ENCODE results near the gene TCF12.

Gene TCF12

DNA sequence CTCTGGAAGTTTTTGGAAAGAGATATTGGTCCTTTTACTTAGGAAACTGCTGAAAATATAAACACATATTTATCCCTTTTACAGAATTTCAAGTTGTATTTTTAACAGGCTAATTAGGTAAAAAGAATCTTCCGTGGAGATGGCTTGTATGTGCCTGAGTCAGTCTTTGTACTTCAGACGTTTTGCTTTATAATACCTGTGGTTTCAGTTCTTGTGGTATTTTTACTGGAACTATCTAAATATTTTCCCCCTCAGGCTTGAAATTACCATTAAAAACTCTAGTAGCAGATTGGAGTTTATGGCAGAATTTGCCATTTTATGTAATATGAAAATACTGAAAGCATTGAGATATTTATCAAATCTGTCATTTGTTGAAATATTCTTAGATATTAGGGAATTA is 306.2 kb downstream of the TCF12 start:
- no peak for DNase-seq

- no peak for DNase-seq
Observed at GRCh38 chr15:57227166-57227565, 308.7 kb downstream of the TCF12 start.

DNA sequence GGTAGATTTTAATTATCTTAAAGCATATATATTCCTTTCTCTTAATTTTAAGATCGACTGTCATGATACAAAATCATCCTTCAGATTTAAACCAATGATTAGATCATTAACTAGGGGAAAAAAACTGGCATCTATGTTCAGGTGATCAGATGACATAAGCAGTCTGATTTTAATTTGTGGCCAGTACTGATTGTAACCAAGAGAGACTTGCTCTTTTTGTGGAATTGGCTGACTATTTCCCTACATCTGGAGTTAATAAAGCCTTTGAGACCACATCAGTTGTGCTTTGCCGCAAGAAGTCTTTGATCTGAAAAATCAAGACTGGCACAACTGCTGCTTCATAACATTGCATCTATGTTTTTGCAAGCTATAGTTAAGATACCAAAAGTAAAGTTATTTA is 309.5 kb downstream of the TCF12 start:
- DNase-seq = no peak

GRCh38 chr15:57228395-57228794 is 310.0 kb downstream of the TCF12 start:
- DNase-seq = no peak

DNA sequence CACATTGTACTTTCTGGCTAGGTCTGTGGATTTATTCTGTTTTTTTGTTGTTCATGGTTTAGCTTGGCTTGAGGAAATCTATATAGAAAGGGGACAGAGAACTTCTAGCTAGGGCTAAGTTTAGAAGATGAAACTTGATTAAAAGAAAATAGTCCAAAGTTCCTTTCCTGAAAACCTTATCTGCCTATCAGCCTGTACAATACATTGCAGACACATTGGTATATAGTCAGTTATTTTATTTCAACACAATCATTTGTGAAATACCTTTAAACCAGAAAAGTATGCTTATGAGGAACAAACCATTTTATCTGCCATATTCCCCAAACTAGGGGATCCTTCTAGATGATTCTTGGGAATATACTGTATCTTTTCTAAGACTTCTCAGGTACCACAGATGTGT is 310.6 kb downstream of the TCF12 start:
- DNase-seq = no peak

- no peak for DNase-seq
Observed at GRCh38 chr15:57231559-57231958, 313.1 kb downstream of the TCF12 start.

GRCh38 chr15:57234156-57234555 is 315.7 kb downstream of the TCF12 start:
- DNase-seq = no peak

GRCh38 chr15:57235186-57235585 is 316.7 kb downstream of the TCF12 start:
- DNase-seq = no peak

- no peak for DNase-seq
Observed at GRCh38 chr15:57235873-57236272, 317.4 kb downstream of the TCF12 start.

DNA sequence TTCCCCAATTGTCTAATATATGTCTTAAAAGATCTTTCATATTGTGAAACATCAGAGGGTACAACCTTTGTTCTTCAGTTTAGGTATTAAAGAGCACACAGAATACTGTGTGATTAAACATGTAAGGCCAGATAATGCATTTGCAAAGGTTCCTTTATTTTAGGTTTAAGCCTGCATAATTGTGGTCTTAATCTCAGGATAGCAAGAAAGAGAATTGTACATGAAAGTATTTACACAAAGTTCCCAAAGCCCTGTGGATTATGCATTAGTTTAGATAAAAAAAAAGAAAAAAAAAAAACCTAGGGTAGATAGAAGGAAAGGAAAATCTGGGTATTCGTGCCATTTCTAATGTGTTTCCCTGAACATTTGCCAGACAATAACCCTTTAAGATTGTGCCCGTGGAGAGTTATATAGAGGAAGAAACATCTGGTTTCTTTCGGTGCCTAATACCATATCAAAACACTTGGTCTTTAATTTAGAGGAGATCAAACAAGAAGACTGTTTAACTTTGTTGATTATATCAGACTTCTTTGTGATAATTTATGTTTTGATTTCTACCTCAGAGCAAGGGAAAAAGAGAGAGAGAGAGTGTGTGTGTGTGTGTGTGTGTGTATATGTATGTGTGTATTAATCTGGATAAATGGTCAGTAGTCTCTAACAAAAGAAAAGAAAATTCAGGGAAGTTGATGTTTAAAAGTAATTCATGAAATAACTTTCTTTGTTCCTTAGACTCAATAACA is 318.3 kb downstream of the TCF12 start:
- DNase-seq = no peak

DNA sequence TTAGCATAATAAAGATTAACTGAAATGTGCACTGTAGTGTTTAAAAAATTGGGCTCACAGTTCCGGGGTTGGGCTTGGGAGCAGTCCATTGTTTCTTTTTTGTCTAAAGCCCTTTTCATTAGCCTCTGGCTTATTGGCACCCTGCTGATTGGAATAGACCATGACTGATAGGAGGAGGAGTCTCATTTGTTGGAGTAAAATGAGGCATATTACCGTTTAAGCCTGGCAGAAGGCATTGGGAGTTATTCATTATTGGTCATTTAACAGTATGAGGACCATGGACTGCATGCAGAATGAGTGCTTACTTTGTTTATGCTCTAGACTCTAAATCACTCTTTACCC is 318.8 kb downstream of the TCF12 start:
- no peak for DNase-seq

GRCh38 chr15:57237676-57238075 is 319.2 kb downstream of the TCF12 start:
- no peak for DNase-seq

DNA sequence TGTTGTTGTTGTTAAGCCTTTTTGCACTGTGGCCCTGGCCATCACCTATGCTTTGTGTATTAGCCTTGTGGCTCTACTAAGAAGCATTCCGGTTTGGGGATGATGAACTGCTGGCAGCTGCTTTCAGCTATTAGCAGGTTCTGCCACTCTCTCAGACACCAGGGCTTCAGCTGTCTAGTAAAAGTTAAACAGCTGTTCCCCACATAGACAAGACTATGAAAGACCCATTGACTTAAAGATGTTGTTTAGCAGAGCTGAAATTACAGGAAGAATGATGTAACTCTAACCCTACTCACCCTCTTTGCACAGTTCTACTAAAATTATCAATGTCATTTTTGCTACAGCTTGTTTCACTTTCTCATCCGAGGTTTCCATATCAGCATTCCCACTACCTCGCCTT is 326.7 kb downstream of the TCF12 start:
- DNase-seq = no peak

DNA sequence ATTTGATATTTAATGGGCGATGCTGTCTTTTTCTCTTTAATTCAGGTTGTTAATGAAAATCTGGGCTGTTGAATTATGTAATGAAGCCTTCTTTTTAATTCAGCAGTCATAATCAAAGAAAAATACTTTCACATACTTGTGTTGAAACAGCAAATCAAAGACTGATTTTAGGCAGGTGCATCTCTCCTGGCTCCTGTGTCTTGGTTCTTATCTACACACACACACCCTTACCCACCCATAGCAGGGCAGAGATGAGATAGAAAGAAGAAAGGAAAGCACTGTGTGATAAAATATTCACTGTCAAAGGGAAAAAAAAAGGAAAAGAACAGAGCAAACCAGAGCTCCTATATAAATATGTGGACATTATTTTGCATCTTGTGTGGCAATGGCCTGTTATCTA is 327.3 kb downstream of the TCF12 start:
- DNase-seq = no peak

DNA sequence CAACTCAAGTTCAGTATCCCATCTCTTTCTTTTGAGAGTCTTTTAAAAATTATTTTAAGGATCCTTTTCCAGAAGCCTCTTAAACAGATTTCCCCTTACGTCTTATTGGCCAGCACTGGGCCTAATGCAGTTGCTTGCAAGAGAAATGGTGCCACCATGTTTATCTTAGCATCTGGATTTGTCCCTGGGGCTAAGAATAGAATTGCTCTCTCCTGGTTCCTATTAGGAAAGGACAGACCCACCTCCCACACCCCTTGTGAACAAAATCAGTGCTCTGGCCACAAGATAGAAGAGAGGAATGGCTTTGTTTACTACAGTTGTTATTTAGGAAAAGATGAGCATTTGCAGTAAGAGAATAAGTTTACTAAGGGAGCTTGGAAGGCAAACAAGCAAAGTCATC is 329.6 kb downstream of the TCF12 start:
- DNase-seq = no peak

DNA sequence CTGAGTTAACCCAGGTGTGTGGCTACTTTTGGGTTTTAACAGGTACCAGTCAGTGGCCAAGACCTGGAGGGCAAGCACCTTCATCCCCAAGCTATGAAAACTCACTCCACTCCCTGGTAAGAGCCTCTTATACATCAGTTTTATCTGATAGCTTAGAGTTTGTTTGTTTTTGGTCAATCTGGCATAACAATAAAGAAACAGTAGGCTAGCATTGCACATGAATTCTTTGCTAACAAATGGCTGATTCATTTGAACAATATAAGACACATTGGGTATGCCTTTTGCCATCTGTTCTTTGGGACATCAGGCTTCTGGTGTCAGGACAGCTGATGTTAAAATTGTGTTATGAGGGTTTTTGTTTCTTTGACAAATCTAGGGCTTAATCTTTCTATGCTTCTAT is 332.9 kb downstream of the TCF12 start:
- DNase-seq = no peak

GRCh38 chr15:57251941-57252340 is 333.5 kb downstream of the TCF12 start:
- DNase-seq = no peak

GRCh38 chr15:57253082-57253481 is 334.6 kb downstream of the TCF12 start:
- no peak for DNase-seq

GRCh38 chr15:57253500-57253899 is 335.1 kb downstream of the TCF12 start:
- DNase-seq = no peak

- DNase-seq = no peak
Observed at GRCh38 chr15:57255751-57256341, 337.4 kb downstream of the TCF12 start.

DNA sequence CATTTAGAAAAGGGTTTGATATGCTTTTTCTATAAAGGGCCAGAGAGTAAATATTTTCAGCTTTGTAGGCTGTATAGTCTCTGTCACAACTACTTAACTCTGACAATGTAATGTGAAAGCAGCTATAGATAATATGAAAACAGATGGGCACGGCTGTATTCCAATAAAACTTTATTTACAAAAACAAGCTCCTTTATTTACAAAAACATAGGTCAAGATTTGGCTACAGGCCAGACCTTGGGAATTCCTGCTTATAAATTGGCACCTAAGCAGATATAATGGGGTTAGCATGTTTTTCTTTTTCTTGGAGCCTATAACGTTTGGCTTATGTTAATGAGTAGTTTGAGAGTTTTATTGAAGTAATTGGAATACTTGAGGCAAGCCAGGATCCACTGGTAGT is 338.5 kb downstream of the TCF12 start:
- DNase-seq = no peak

DNA sequence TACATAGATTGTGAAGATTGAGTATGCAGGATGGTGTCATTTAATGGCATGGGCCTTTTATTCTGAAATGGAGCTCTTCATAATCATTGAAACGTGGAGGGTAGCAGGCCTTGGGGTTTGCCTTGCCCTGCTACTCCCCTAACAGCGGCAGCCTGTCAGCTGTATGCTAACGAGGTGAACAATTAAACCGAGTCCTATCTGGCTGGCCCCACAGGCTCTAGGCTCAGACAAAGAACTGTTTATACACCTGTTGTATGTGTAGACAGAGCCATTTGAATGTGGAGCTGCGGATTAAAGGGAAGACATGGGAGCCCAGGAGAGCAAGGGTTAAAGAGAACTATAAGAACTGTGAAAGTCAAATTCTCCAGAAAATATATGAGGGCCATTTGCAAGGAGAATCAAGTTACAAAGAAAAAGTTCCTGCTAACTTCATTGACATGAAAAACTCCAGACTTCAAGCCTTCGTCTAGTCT is 341.2 kb downstream of the TCF12 start:
- no peak for DNase-seq

DNA sequence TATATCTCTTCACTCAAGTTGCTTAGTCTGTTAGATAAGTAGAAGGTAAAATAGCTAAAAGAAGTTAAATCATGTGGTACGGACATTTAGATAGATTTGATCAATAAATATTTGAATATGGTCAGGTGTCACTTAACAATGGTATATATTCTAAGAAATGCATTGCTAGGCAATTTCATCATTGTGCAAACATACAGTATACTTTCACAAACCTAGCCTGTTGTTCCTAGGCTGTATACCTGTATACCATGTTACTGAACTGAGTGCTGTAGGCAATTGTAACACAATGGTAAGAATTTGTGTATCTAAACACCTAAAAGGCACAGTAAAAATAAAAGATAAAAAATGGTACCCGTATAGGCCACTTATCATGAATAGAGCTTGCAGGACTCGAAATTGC is 345.1 kb downstream of the TCF12 start:
- DNase-seq = no peak

DNA sequence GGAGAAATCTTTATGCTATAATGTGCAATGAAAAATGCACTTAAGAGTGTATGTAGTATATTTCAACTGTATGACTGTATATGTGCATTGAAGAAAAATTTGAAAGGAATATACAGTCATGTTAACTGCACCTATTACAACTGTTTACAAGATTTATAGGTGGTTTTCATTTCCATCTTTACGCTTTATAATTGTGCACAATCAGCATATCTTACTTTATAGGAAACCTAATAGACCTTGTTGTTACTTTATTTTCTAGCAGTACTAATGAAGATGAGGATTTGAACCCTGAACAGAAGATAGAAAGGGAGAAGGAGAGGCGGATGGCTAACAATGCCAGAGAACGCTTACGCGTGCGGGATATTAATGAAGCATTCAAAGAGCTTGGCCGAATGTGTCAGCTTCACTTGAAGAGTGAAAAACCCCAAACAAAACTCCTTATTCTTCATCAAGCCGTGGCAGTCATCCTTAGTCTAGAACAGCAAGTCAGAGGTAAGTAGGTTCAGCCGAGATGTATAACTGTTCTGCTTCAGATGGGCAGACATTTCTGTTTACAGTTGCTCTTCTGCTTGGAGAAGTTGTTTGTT is 354.4 kb downstream of the TCF12 start:
- no peak for DNase-seq

DNA sequence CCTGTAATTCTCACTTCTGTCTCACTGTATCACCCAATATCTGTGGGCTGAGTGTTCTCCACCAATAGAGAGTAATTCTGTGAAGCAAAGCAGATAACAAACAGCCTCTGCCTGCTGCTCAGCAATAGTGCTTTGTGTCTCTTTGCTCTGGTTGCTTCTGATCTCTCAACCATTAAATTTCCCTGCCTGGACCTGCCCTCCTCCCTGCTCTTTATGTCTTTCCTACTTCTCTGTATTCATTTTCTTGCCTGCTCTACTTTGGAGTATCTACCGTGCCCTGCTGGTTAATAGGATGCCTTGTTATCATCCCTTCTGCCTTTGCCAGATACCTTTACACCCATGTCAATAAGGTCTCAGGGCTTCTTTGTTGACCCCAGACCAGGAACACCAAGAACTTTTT is 355.0 kb downstream of the TCF12 start:
- no peak for DNase-seq
